Stimulated activated effector memory CD8-positive, alpha-beta T cell treated with anti-CD3 and anti-CD28 coated beads, Interleukin-12 subunit alpha, Interleukin-12 subunit beta, amount 100 ng/mL, for 72 hours (primary cell): Measurements from ENCODE around the gene TXNRD1.
"Not testable (repeated sequence)": the region's sequence is repeated elsewhere in the genome, so short reads cannot be mapped to it uniquely, and the experiment has no call there.

Source experiments
- ATAC-seq: fragments of 150-1000 bp; cut with Tn5 transposase; 2 replicates; pipeline ENCODE4 v1.10.0; 2021
- DNase-seq, 2 donors: peaks; one replicate each; pipeline ENCODE4 v3.0.0; 2021 to 2022; ENCODE audit warnings: low spot score in 2 of 2
- H3K27ac Mint-ChIP-seq: one replicate; pipeline ENCODE4 v1.8.0; 2022; ENCODE audit warnings: mild to moderate bottlenecking, mixed read lengths
- H3K36me3 Mint-ChIP-seq: one replicate; pipeline ENCODE4 v1.8.0; 2022; ENCODE audit warnings: mild to moderate bottlenecking, mixed read lengths
- H3K4me1 Mint-ChIP-seq: one replicate; pipeline ENCODE4 v1.8.0; 2022; ENCODE audit warnings: mixed read lengths
- H3K4me3 Mint-ChIP-seq: one replicate; pipeline ENCODE4 v1.8.0; 2022; ENCODE audit warnings: mild to moderate bottlenecking, mixed read lengths
- H3K9me3 Mint-ChIP-seq: one replicate; pipeline ENCODE4 v1.8.0; 2022; ENCODE audit warnings: mixed read lengths

TXNRD1 gene

DNA sequence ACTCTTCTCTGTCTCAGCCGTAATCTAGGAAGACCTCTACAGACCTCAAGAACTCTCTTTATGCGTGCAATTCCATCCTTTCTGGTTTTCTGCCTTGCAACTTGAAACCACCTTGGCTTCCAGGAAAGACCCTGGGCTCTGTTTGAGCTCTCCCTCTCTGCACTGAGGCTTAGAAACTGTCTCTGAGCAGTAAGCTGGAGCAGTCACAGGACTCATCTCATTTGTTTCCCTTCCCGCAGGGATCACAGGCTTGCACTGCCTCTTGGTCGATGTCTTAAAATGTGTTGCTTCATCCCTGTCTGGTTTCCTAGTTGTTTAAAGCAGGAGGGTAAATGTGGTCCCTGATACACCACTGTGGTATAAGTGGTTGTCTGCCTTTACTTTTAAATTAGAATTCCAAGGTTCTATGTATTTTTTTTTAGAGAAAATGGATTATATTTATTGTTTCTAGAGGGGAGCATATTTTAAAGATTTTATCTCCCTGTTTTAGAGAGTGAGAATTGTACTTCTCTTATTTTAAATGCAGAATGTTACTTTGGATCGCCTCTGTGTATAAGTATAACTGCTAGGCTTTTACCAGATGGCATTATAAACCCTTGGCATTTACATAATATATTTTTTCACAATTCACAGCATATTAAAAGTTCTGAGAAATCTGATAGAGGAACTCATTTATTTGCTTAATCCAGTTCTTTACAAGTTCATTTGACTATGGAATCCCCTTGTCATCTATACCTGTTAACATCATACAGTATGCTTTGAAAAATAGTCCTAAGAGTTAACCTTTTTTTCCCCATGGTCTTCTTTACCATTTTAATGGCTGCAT is 114.3 kb downstream of the TXNRD1 start:
- Mint-ChIP-seq H3K9me3 (no peaks in the 10 kb centered on the region), H3K36me3 (peaks cover 100% of the 10 kb centered on the region), H3K4me3 (no peak overlapping the region), H3K4me1 (no peaks in the 10 kb centered on the region), H3K27ac (no peak overlapping the region)
- DNase-seq (no peak), ATAC-seq (no peak)

GRCh38 chr12:104331376-104331775 is 115.8 kb downstream of the TXNRD1 start:
- Mint-ChIP-seq H3K4me3 (no peak overlapping the region), H3K9me3 (no peaks in the 10 kb centered on the region), H3K27ac (no peak overlapping the region), H3K4me1 (no peaks in the 10 kb centered on the region), H3K36me3 (peaks cover 100% of the 10 kb centered on the region)
- DNase-seq: no peak
- no peak for ATAC-seq

GRCh38 chr12:104332273-104332672 is 116.7 kb downstream of the TXNRD1 start:
- DNase-seq, H3K9me3 Mint-ChIP-seq, H3K4me3 Mint-ChIP-seq, H3K27ac Mint-ChIP-seq, ATAC-seq, H3K4me1 Mint-ChIP-seq: not testable (repeated sequence)
- H3K36me3 Mint-ChIP-seq: peaks cover 100% of the 10 kb centered on the region

GRCh38 chr12:104333692-104334255 is 118.2 kb downstream of the TXNRD1 start:
- no peak overlapping the region for H3K27ac Mint-ChIP-seq
- H3K4me3 Mint-ChIP-seq: no peak overlapping the region
- no peaks in the 10 kb centered on the region for H3K4me1 Mint-ChIP-seq
- ATAC-seq (no peak), DNase-seq (no peak)
- peaks cover 100% of the 10 kb centered on the region for H3K36me3 Mint-ChIP-seq
- H3K9me3 Mint-ChIP-seq: no peaks in the 10 kb centered on the region

- Mint-ChIP-seq H3K36me3 (peaks cover 100% of the 10 kb centered on the region), H3K27ac (no peak overlapping the region), H3K9me3 (no peaks in the 10 kb centered on the region), H3K4me3 (no peak overlapping the region), H3K4me1 (no peaks in the 10 kb centered on the region)
- no peak for DNase-seq
- no peak for ATAC-seq
These were observed 119.0 kb downstream of the TXNRD1 start for GRCh38 chr12:104334581-104334980.

GRCh38 chr12:104336115-104336514 is 120.5 kb downstream of the TXNRD1 start:
- no peaks in the 10 kb centered on the region for H3K9me3 Mint-ChIP-seq
- DNase-seq: no peak
- H3K36me3 Mint-ChIP-seq: peaks cover 100% of the 10 kb centered on the region
- H3K4me3 Mint-ChIP-seq: no peak overlapping the region
- no peak overlapping the region for H3K27ac Mint-ChIP-seq
- no peak for ATAC-seq
- no peaks in the 10 kb centered on the region for H3K4me1 Mint-ChIP-seq

- Mint-ChIP-seq H3K4me3 (no peak overlapping the region), H3K9me3 (no peaks in the 10 kb centered on the region), H3K27ac (no peak overlapping the region), H3K36me3 (peaks cover 100% of the 10 kb centered on the region), H3K4me1 (no peaks in the 10 kb centered on the region)
- ATAC-seq (no peak), DNase-seq (no peak)
These were observed 121.5 kb downstream of the TXNRD1 start for GRCh38 chr12:104337030-104337558.

- ATAC-seq: no peak
- H3K36me3 Mint-ChIP-seq: peaks cover 100% of the 10 kb centered on the region
- no peak overlapping the region for H3K27ac Mint-ChIP-seq
- no peak overlapping the region for H3K4me3 Mint-ChIP-seq
- H3K9me3 Mint-ChIP-seq: no peaks in the 10 kb centered on the region
- no peak for DNase-seq
- peaks cover 5% of the 10 kb centered on the region for H3K4me1 Mint-ChIP-seq
These were observed 124.1 kb downstream of the TXNRD1 start for GRCh38 chr12:104339663-104340062.

DNA sequence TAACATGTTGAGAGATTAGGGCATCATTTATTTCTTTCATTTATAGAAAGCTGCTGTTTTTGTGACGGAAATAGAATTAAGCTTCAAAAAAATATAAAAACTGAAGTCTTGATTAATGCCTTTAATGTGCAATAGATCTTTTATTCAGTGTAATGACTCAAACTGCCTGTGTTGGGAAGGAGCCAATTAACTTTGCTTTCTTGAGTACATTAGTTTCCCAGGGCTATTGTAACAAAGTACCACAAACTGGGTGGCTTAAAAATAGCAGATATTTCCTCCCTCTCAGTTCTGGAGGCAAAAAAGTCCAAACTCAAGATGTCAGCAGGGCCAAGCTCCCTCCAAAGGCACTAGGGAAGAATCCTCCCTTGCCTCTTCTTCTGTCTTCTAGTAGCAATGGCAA is 124.6 kb downstream of the TXNRD1 start:
- DNase-seq (no peak), ATAC-seq (no peak)
- no peaks in the 10 kb centered on the region for H3K9me3 Mint-ChIP-seq
- H3K4me3 Mint-ChIP-seq: no peak overlapping the region
- H3K36me3 Mint-ChIP-seq: peaks cover 100% of the 10 kb centered on the region
- H3K27ac Mint-ChIP-seq: no peak overlapping the region
- H3K4me1 Mint-ChIP-seq: peaks cover 5% of the 10 kb centered on the region

- H3K36me3 Mint-ChIP-seq: peaks cover 100% of the 10 kb centered on the region
- H3K4me1 Mint-ChIP-seq: peaks cover 5% of the 10 kb centered on the region
- no peak for DNase-seq
- no peak overlapping the region for H3K4me3 Mint-ChIP-seq
- H3K9me3 Mint-ChIP-seq: no peaks in the 10 kb centered on the region
- no peak for ATAC-seq
- H3K27ac Mint-ChIP-seq: peak overlapping the region; percentile 23
These were observed 125.5 kb downstream of the TXNRD1 start for GRCh38 chr12:104340925-104341611.

- ATAC-seq: no peak
- no peaks in the 10 kb centered on the region for H3K9me3 Mint-ChIP-seq
- H3K27ac Mint-ChIP-seq: peak overlapping the region; percentile 24
- H3K4me1 Mint-ChIP-seq: peaks cover 5% of the 10 kb centered on the region
- H3K36me3 Mint-ChIP-seq: peaks cover 100% of the 10 kb centered on the region
- no peak overlapping the region for H3K4me3 Mint-ChIP-seq
- no peak for DNase-seq
These were observed 126.6 kb downstream of the TXNRD1 start for GRCh38 chr12:104342147-104342546.

DNA sequence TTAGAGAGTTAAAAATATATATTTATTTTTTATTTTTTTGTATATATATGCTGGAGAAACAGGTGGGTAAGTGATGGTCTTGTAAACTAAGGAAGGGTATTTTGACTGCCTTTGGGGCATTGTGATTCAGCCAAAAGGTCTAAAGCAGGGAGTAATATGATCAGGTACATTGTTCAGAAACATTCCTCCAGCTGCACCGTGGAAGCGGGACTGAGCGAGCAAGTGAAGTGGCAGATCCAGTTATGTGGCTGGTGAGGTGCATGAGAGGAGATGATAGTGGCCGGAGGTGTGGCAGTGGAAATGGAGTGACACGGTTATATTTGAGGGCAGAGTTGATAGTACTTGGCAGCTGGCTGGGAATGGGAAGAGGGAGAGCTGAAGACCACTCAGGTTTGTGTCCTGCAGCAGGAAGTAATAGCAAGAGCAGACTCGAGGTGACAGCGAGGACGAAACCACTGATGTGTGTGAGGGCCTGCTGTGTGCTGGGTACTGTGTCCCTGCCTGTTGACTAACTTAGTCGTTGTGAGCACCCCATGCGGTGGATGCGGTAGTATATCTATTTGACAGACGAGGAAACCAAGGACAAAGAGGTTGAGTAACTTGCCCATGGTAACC is 127.2 kb downstream of the TXNRD1 start:
- H3K36me3 Mint-ChIP-seq: peaks cover 100% of the 10 kb centered on the region
- no peaks in the 10 kb centered on the region for H3K9me3 Mint-ChIP-seq
- H3K4me3 Mint-ChIP-seq: no peak overlapping the region
- peak overlapping the region; percentile 24 for H3K27ac Mint-ChIP-seq
- H3K4me1 Mint-ChIP-seq: peaks cover 5% of the 10 kb centered on the region
- ATAC-seq: no peak
- no peak for DNase-seq

DNA sequence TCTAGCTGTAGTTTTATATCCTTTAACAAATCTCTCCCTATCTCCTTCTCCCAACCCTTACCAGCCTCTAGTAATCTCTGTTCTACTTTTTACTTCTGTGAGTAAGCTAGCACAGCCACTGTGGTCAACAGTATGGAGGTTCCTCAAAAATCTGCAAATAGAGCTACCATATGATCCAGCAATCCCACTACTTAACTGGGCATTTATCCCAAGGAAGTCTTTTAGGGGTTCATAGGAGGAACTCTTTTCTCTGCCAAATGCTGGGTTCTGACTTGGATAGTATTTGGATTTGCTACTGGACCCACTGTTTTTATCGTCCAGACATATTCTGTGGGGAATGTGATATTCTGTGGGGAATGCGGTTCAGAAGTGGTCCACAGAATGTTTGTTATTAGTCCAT is 129.1 kb downstream of the TXNRD1 start:
- no peak overlapping the region for H3K4me3 Mint-ChIP-seq
- peak overlapping the region; percentile 15 for H3K27ac Mint-ChIP-seq
- no peaks in the 10 kb centered on the region for H3K9me3 Mint-ChIP-seq
- H3K36me3 Mint-ChIP-seq: peaks cover 100% of the 10 kb centered on the region
- peaks cover 5% of the 10 kb centered on the region for H3K4me1 Mint-ChIP-seq
- ATAC-seq: no peak
- DNase-seq: no peak

GRCh38 chr12:104345234-104346066 is 129.9 kb downstream of the TXNRD1 start:
- no peak for ATAC-seq
- Mint-ChIP-seq H3K27ac (no peak overlapping the region), H3K4me3 (no peak overlapping the region), H3K4me1 (peaks cover 5% of the 10 kb centered on the region), H3K36me3 (peaks cover 100% of the 10 kb centered on the region), H3K9me3 (no peaks in the 10 kb centered on the region)
- DNase-seq: no peak
